Skeletal muscle tissue (tissue), 4 donors: ENCODE data around the gene PRCC. TPM values are rescaled to one million over a fixed set of nuclear protein-coding genes. Genes with fewer than 3 reads are reported as not detected.

Source experiments
- H3K27ac ChIP-seq: one replicate; pipeline ENCODE4 v1.7.0; 2013; ENCODE audit warnings: mild to moderate bottlenecking, low read depth, low read length, inconsistent platforms
- H3K27me3 ChIP-seq, 3 donors: one replicate each; pipeline ENCODE4 v1.7.0; 2013; ENCODE audit warnings: low read length in 3 of 3; ENCODE audit not compliant: control insufficient read depth in 3 of 3, insufficient read depth in 3 of 3
- H3K36me3 ChIP-seq, 3 donors: one replicate each; pipeline ENCODE4 v1.7.0; 2013; ENCODE audit warnings: low read length in 3 of 3; ENCODE audit not compliant: control insufficient read depth in 3 of 3, insufficient read depth in 3 of 3
- H3K4me1 ChIP-seq, 3 donors: one replicate each; pipeline ENCODE4 v1.7.0; 2013; ENCODE audit warnings: low read length in 3 of 3, mild to moderate bottlenecking in 3 of 3; ENCODE audit not compliant: control insufficient read depth in 3 of 3, insufficient read depth in 3 of 3
- H3K4me3 ChIP-seq, 3 donors: one replicate each; pipeline ENCODE4 v1.7.0; 2013; ENCODE audit warnings: low read length in 3 of 3
- H3K9ac ChIP-seq, 3 donors: one replicate each; pipeline ENCODE4 v1.7.0; 2013; ENCODE audit warnings: low read length in 3 of 3, mild to moderate bottlenecking in 3 of 3, moderate library complexity in 2 of 3, low read depth in 1 of 3
- H3K9me3 ChIP-seq, 3 donors: one replicate each; pipeline ENCODE4 v1.7.0; 2013; ENCODE audit warnings: low read length in 3 of 3; ENCODE audit not compliant: control insufficient read depth in 3 of 3
- total RNA-seq: library from RNA; depleted of rRNA; stranded (reverse); fragments of >200 nt; gene quantifications from one replicate; pipeline ENCODE4 v1.2.3, GENCODE V29; 2014
- donor health status: Osteomylitis.

Gene PRCC
- total RNA-seq, 1 donor from 2014 or later: 9.9 TPM

DNA sequence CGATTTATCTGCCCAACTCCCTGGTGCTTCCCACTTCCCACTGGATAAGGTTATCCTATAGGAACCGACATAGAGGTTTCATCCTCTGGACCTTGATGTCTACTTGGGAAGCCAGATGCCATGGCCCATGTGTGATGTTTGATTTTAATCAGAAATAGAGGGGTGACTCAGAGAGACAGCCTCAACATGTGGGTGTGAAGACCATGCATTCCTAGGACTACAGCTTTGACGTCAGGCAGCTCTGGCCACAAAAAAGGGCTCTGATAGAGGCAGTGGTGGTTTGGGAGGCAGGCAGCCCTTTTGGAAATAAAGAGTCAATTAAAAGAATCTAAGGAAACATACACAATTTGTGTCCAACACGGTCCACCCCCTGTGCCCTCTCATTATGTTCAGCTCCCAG, 54.5 kb downstream of the PRCC start:
- no peaks in the 10 kb centered on the region for H3K9me3 ChIP-seq
- no peak overlapping the region for H3K4me3 ChIP-seq
- H3K36me3 ChIP-seq: no peaks in the 10 kb centered on the region
- H3K27ac ChIP-seq: no peak overlapping the region
- peaks cover 0 to 1% (median 0%) of the 10 kb centered on the region in 3 donors for H3K4me1 ChIP-seq
- H3K27me3 ChIP-seq: no peaks in the 10 kb centered on the region
- no peak overlapping the region for H3K9ac ChIP-seq

GRCh38 chr1:156822680-156823079, 55.3 kb downstream of the PRCC start:
- H3K27ac ChIP-seq: no peak overlapping the region
- no peaks in the 10 kb centered on the region for H3K36me3 ChIP-seq
- H3K4me3 ChIP-seq: no peak overlapping the region
- H3K9ac ChIP-seq: no peak overlapping the region
- H3K4me1 ChIP-seq: no peaks in the 10 kb centered on the region
- no peaks in the 10 kb centered on the region for H3K27me3 ChIP-seq
- no peaks in the 10 kb centered on the region for H3K9me3 ChIP-seq

DNA sequence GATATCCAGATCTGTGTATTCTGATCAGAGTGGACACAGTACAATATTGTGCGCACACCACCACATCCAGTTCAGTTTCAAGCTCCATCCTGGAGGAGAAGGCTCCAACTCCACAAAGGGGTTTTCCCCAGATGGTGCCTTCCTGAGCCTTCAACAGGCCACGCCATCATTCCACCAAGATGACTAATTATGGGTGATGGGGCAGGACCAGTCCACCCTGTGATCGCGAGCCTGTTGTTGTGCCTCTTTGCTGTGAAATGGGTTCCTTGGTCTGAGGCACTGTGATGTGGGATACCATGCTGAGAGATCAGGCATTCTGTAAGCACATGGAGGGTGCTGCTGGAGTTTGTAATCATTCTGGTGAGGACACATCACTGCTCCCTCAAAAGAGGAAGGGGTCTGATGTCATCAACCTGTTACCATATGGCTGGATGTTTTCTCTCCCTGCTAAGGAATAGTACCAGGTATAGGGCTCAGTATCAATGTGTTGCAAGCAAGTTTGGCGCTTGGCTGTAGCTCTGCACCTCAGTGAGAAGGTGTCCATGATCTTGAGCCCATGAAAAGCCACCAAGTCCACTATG, 56.0 kb downstream of the PRCC start:
- Histone ChIP-seq H3K4me3 (no peak overlapping the region), H3K27ac (no peak overlapping the region), H3K9ac (no peak overlapping the region), H3K27me3 (no peaks in the 10 kb centered on the region), H3K4me1 (no peaks in the 10 kb centered on the region), H3K36me3 (no peaks in the 10 kb centered on the region), H3K9me3 (no peaks in the 10 kb centered on the region)

GRCh38 chr1:156826630-156827029, 59.3 kb downstream of the PRCC start:
- Histone ChIP-seq H3K27ac (no peak overlapping the region), H3K36me3 (no peaks in the 10 kb centered on the region), H3K4me1 (no peaks in the 10 kb centered on the region), H3K9me3 (no peaks in the 10 kb centered on the region), H3K4me3 (no peak overlapping the region), H3K27me3 (peaks cover 0 to 7% (median 4%) of the 10 kb centered on the region in 3 donors), H3K9ac (no peak overlapping the region)

- Histone ChIP-seq H3K4me3 (no peak overlapping the region), H3K9me3 (no peaks in the 10 kb centered on the region), H3K36me3 (no peaks in the 10 kb centered on the region), H3K27ac (no peak overlapping the region), H3K4me1 (no peaks in the 10 kb centered on the region), H3K27me3 (peaks cover 0 to 20% (median 9%) of the 10 kb centered on the region in 3 donors), H3K9ac (no peak overlapping the region)
Observed at GRCh38 chr1:156828400-156829124, 61.2 kb downstream of the PRCC start.

DNA sequence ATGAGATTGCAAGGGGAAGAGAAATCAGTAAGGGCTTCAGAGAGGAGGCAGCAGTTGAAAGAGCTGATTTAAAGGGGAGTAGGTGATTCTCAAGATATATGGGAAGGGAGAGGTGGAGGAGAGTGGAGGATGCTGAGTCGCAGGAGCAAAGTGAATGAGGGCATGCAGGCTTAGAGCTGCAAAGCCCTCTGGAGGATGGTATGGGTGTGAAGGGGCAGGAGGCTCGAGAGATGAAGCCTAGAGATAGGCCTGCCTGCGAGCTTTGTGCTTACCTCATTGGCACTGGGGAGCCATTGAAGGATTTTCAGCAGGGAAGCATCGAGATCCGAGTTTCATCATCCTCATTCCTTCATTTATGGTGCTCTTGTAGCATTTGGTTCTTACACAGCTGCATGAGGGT, 65.1 kb downstream of the PRCC start:
- Histone ChIP-seq H3K4me1 (no peaks in the 10 kb centered on the region), H3K36me3 (no peaks in the 10 kb centered on the region), H3K9me3 (no peaks in the 10 kb centered on the region), H3K9ac (no peak overlapping the region), H3K27me3 (peaks cover 8 to 34% (median 11%) of the 10 kb centered on the region in 3 donors), H3K27ac (no peak overlapping the region), H3K4me3 (no peak overlapping the region)

DNA sequence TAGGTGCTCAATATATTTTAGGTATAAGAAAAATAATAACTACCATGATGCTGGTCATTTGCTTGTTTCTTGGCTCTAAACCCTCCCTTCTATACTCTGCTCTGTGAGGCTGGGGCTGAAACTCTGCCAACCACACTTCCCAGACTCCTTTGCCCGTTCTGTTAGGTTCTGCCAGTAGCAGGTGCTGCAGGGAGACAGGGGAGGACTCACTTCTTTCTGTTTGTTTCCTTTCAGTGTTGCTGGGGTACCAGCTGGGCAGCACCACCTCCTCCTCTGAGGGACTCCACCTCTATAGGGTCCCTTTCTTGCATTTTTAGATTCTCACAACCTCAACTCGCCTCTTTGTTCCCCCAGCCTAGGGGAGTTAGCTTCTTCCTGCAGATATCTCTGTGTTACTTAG, 66.3 kb downstream of the PRCC start:
- no peak overlapping the region for H3K9ac ChIP-seq
- H3K36me3 ChIP-seq: no peaks in the 10 kb centered on the region
- H3K9me3 ChIP-seq: no peaks in the 10 kb centered on the region
- peaks cover 11 to 43% (median 13%) of the 10 kb centered on the region in 3 donors for H3K27me3 ChIP-seq
- no peak overlapping the region for H3K4me3 ChIP-seq
- no peaks in the 10 kb centered on the region for H3K4me1 ChIP-seq
- no peak overlapping the region for H3K27ac ChIP-seq

DNA sequence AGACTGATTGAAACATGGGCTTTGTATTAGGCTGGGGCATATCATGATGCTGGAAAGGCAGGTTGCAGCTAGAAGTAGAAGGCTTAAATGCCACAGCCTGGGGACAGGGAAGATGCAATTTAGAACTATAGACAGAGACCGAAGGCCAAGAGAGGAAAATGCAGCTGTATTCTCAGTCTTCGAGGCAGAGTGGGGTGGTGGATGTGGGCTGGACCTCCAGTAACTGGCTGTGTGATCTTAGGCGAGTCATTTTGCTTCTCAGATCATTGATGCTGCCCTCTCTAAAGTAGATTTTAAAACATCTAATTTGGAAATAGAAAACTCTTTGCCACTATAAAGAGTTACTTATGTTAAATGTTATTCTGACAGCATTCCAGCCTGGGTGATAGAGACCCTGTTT, 67.0 kb downstream of the PRCC start:
- Histone ChIP-seq H3K4me1 (no peaks in the 10 kb centered on the region), H3K27me3 (peaks cover 12 to 51% (median 16%) of the 10 kb centered on the region in 3 donors), H3K4me3 (no peak overlapping the region), H3K9me3 (no peaks in the 10 kb centered on the region), H3K27ac (no peak overlapping the region), H3K9ac (no peak overlapping the region), H3K36me3 (no peaks in the 10 kb centered on the region)

DNA sequence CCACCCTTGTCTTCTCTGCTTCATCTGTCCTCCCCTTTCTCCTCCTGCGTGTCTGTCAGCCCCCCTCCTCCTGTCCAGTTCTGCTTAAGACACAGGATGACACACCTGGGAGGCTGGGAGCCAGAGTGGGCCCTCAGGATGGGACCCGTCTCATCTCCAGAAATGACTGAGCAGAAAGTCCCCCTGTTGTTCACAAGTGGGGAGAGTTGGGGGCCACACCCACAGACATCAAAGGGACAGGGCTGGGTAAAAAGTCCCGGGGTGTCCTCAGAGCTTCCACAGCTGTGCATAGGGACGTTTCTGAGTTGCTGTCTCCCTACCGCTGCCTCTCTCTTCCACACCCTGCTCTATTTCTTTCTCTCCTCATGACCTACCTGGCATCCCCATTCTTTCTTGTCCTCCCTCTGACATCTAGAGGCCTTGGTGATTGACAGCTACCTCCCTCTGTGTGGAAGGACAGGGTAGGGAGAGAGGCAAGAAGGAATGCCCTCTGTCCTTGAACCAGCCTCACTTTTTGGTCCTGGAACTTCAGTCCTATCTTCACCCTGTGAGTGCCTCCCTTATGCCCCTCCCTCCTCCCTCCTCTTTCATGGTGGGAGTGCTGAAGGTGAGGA, 68.8 kb downstream of the PRCC start:
- H3K27me3 ChIP-seq: peaks cover 15 to 58% (median 28%) of the 10 kb centered on the region in 3 donors
- no peak overlapping the region for H3K27ac ChIP-seq
- no peak overlapping the region for H3K4me3 ChIP-seq
- H3K9ac ChIP-seq: no peak overlapping the region
- H3K36me3 ChIP-seq: no peaks in the 10 kb centered on the region
- H3K9me3 ChIP-seq: no peaks in the 10 kb centered on the region
- H3K4me1 ChIP-seq: no peaks in the 10 kb centered on the region

DNA sequence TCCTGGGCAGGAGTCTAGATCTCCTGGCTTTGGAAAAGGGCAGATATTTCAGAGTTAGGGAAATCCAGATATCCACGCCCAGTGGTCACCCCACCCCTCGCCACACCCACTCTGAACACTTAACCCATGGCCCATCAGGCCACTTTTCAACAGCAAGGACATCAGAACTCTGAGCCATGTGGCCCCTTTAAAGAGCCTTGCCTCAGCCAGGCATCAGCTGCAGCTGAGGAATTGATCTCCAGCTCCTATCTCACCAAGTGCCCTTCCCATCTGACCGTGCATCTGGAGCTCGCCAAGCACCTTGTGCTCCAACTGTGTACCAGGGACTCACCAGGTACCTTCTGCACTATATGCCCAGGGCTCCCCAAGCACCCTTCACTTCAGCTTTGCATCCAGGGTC, 69.6 kb downstream of the PRCC start:
- H3K4me3 ChIP-seq: no peak overlapping the region
- no peak overlapping the region for H3K27ac ChIP-seq
- no peaks in the 10 kb centered on the region for H3K36me3 ChIP-seq
- H3K27me3 ChIP-seq: peaks cover 9 to 57% (median 36%) of the 10 kb centered on the region in 3 donors
- no peaks in the 10 kb centered on the region for H3K4me1 ChIP-seq
- H3K9ac ChIP-seq: no peak overlapping the region
- no peaks in the 10 kb centered on the region for H3K9me3 ChIP-seq
